ENCODE measurements around the gene UBTD2. TPM values are rescaled to one million over a fixed set of nuclear protein-coding genes. Genes with fewer than 3 reads are reported as not detected.

The UBTD2 gene
- total RNA-seq, 1 experiment from 2014 or later: 42.6 TPM

DNA sequence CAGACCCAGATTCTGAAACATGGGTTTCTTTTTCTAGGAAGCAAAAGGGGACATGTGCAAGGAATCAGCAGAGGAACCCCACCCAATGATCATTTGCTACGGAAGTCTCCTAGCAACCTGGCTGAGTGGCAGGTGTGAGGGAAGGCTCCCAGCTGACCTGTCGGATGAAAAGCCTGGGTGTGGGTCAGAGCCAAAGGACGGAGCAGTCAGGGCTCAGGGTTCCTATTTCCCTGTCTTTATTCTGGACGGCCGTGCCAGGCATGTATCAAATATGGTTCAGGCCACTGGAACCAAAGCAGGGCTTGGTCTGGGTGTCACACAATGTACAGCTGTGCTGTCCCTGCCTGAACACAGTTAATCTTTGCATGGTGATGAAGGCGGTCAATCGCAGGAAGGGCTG, 115.7 kb downstream of the UBTD2 start:
- no peak for DNase-seq
- no peaks in the 10 kb centered on the region for H3K4me1 ChIP-seq (ENCODE audit: insufficient read depth, low read length)

More for the DNA sequence above, 115.7 kb downstream of the UBTD2 start:
- Histone ChIP-seq H4K91ac (ENCODE audit: insufficient read length, low read depth, low read length) (no peak overlapping the region), H3K79me1 (ENCODE audit: insufficient read depth, low read depth, low read length, poor library complexity, severe bottlenecking) (no peaks in the 10 kb centered on the region), H4K20me1 (ENCODE audit: control insufficient read depth, insufficient read depth, insufficient read length) (no peaks in the 10 kb centered on the region), H2BK20ac (ENCODE audit: low read depth, low read length, poor library complexity, severe bottlenecking) (no peak overlapping the region), H2BK120ac (ENCODE audit: low read depth, low read length, poor library complexity, severe bottlenecking) (no peak overlapping the region), H3K79me2 (ENCODE audit: insufficient read depth, low read length) (no peaks in the 10 kb centered on the region), H3K23me2 (ENCODE audit: insufficient read length, low read depth, low read length, poor library complexity, severe bottlenecking) (no peaks in the 10 kb centered on the region), H2BK15ac (ENCODE audit: low read depth, low read length) (no peak overlapping the region), H4K5ac (ENCODE audit: insufficient read length, low read depth, low read length) (no peak overlapping the region), H2AFZ (ENCODE audit: low read length) (no peak overlapping the region), H3K9me3 (ENCODE audit: control insufficient read depth, low read depth, low read length) (no peaks in the 10 kb centered on the region), H4K8ac (replicated peaks; ENCODE audit: insufficient read length, low read depth, low read length) (no peak overlapping the region), H3K56ac (ENCODE audit: insufficient read length, low read depth, low read length) (no peak overlapping the region), H3K4ac (ENCODE audit: low read depth, low read length) (no peak overlapping the region; the same call in 1 of the 2 replicates), H3K14ac (ENCODE audit: insufficient read depth, low read length) (no peak overlapping the region; the same call in 1 of the 2 replicates), H3K18ac (ENCODE audit: insufficient read length, low read depth, low read length) (no peak overlapping the region), H3T11ph (ENCODE audit: low read length) (no peak overlapping the region), H3K4me2 (ENCODE audit: insufficient read depth, insufficient read length, low read length) (no peak overlapping the region), H2BK5ac (ENCODE audit: insufficient read length, low read length) (no peak overlapping the region), H3K27ac (ENCODE audit: insufficient read length, low read depth, low read length) (no peak overlapping the region), H2AK5ac (ENCODE audit: insufficient read length, low read length) (no peak overlapping the region), H3K9ac (ENCODE audit: extremely low read depth, insufficient read length, low read length) (no peak overlapping the region), H2BK12ac (ENCODE audit: insufficient read length, low read depth, low read length) (no peak overlapping the region), H3K27me3 (ENCODE audit: insufficient read depth, low read length) (no peaks in the 10 kb centered on the region), H3K23ac (ENCODE audit: insufficient read length, low read depth, low read length) (no peak overlapping the region)
- Mint-ChIP-seq H3K27me3 (ENCODE audit: low read depth) (no peaks in the 10 kb centered on the region; the same call in 1 of the 2 replicates), H3K4me1 (peaks cover 18 to 21% of the 10 kb centered on the region in 2 experiments), H3K4me3 (no peak overlapping the region), H3K27ac (peak overlapping the region in 1 of 3 experiments; percentile 4; a peak in 2 of 7 replicates), H3K9me3 (no peaks in the 10 kb centered on the region), H3K36me3 (ENCODE audit: insufficient read depth in 1 of 3, low read depth in 3 of 3) (no peaks in the 10 kb centered on the region; a peak in 1 of 7 replicates)
- TF ChIP-seq, protein P1, sequence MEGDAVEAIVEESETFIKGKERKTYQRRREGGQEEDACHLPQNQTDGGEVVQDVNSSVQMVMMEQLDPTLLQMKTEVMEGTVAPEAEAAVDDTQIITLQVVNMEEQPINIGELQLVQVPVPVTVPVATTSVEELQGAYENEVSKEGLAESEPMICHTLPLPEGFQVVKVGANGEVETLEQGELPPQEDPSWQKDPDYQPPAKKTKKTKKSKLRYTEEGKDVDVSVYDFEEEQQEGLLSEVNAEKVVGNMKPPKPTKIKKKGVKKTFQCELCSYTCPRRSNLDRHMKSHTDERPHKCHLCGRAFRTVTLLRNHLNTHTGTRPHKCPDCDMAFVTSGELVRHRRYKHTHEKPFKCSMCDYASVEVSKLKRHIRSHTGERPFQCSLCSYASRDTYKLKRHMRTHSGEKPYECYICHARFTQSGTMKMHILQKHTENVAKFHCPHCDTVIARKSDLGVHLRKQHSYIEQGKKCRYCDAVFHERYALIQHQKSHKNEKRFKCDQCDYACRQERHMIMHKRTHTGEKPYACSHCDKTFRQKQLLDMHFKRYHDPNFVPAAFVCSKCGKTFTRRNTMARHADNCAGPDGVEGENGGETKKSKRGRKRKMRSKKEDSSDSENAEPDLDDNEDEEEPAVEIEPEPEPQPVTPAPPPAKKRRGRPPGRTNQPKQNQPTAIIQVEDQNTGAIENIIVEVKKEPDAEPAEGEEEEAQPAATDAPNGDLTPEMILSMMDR (conservative IDR thresholded peaks at IDR 0.05): no peak
- no CpG with 5 or more reads among the region's 7 CpGs for WGBS (ENCODE audit: extremely low coverage, insufficient read length, low lambda C conversion rate)
